Thymus (tissue), 11 donors: ENCODE measurements around the gene CDC14B. TPM values are rescaled to one million over a fixed set of nuclear protein-coding genes. Genes with fewer than 3 reads are reported as not detected.
"Not testable (repeated sequence)": the region's sequence is repeated elsewhere in the genome, so short reads cannot be mapped to it uniquely, and the experiment has no call there.

Experiments
- DNase-seq, 9 donors: peaks; one replicate each; pipeline ENCODE4 v3.0.0-alpha.2; 2013; ENCODE audit warnings: low spot score in 9 of 9, low read depth in 6 of 9, missing footprints in 1 of 9
- H3K27ac ChIP-seq, 2 donors: one replicate each; pipeline ENCODE4 v1.5.1; 2013; ENCODE audit warnings: control low read depth in 1 of 2, low read depth in 1 of 2, low read length in 1 of 2, mild to moderate bottlenecking in 1 of 2, moderate library complexity in 1 of 2
- H3K27me3 ChIP-seq, 2 donors: one replicate each; pipeline ENCODE4 v1.5.1; 2013; ENCODE audit warnings: low read length in 1 of 2; ENCODE audit not compliant: control insufficient read depth in 2 of 2, insufficient read depth in 1 of 2
- H3K36me3 ChIP-seq, 2 donors: one replicate each; pipeline ENCODE4 v1.5.1; 2013; ENCODE audit warnings: low read length in 1 of 2, mild to moderate bottlenecking in 1 of 2, moderate library complexity in 1 of 2; ENCODE audit not compliant: control insufficient read depth in 2 of 2, insufficient read depth in 2 of 2
- H3K4me1 ChIP-seq, 2 donors: one replicate each; pipeline ENCODE4 v1.5.1; 2013; ENCODE audit warnings: low read length in 2 of 2; ENCODE audit not compliant: control insufficient read depth in 2 of 2, insufficient read depth in 2 of 2
- H3K4me3 ChIP-seq, 2 donors: one replicate each; pipeline ENCODE4 v1.5.1; 2013; ENCODE audit warnings: low read length in 2 of 2, control low read depth in 1 of 2, mild to moderate bottlenecking in 1 of 2
- H3K9me3 ChIP-seq, 2 donors: one replicate each; pipeline ENCODE4 v1.5.1; 2013; ENCODE audit warnings: low read length in 1 of 2, mild to moderate bottlenecking in 1 of 2; ENCODE audit not compliant: control insufficient read depth in 2 of 2, insufficient read depth in 1 of 2
- WGBS: extraction: QIAGEN DNeasy Blood & Tissue Kit; methylation state at CpG from one replicate; pipeline ENCODE4 v1.1.7; 2013; 5-methylcytosine and 5-hydroxymethylcytosine counted together
- polyA plus RNA-seq: library from polyadenylated mRNA; stranded (reverse); fragments of 200-250 nt; gene quantifications from one replicate; pipeline ENCODE4 v1.2.3, GENCODE V29; 2013
- total RNA-seq: library from RNA; stranded (reverse); fragments of 120-200 nt; gene quantifications from one replicate; pipeline ENCODE4 v1.2.4, GENCODE V29; 2013
- donor health status: healthy.

CDC14B gene
- total and polyA plus RNA-seq, 2 donors = 4.8 to 6.7 TPM

DNA sequence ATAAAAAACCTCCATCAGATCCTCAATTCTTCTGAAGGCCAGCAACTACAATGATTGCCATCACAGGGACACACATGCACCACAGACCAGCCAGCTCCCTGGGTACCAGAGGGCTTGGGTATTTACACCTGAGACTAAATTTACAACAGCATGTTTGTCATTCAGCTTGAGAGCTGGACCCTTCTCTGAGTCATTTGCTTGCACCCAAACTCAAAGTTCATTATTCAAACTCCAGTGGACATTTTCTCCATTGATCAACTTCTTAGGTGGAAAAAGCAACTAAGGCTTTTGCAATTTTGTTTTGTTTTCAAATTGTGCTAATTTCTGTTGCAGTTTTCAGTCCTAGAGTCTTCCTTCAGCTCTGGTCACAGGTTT lies 116.3 kb downstream of the CDC14B start:
- not testable (repeated sequence) for H3K36me3 ChIP-seq, DNase-seq, H3K9me3 ChIP-seq, H3K27me3 ChIP-seq, H3K4me3 ChIP-seq, H3K4me1 ChIP-seq, H3K27ac ChIP-seq

DNA sequence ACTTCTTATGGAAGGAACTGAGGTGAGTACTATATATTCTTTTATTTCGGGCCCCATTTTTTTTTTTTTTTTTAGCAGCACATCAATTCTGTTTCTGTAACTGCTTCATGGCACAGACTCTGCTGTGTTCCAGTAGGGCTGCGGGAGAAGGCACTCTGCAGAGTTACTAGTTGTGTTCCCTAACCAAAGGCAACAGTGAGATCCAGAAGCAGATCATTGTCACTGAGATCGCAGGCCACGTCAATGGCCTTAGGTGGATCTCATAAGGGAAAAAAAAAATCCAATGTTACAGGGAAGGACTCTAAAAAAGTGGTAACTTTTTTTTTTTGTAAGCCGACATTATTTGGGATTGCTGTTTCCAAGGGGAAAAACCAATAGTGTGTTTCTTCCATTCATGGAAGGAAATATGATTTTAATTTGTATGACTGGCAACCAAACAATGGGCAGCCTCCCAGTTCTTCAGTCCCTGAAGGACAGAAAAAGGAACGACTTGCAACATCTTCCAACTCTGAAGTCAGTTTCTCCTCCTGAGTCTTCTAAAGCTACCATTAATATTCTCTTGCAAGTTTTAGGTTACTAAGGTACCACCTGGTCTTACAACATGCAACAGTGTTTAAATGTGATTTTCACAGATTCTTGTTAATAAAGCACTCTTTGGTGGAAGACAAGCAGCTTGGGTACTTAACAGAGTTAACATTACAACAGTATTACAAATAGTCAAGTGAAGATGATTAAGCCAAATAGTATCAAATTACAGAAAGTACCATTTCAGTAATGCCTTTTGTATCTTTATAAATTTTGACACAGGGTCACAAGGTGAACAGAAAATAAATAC lies 116.9 kb downstream of the CDC14B start:
- H3K9me3 ChIP-seq = no peaks in the 10 kb centered on the region
- H3K27ac ChIP-seq = peak overlapping the region in 1 of 2 donors; percentile 41
- no peaks in the 10 kb centered on the region for H3K4me1 ChIP-seq
- no peak overlapping the region for H3K4me3 ChIP-seq
- H3K36me3 ChIP-seq = no peaks in the 10 kb centered on the region
- H3K27me3 ChIP-seq = no peaks in the 10 kb centered on the region
- DNase-seq = no peak
- WGBS = 96% methylated on average over 6 of the region's 6 CpGs

DNA sequence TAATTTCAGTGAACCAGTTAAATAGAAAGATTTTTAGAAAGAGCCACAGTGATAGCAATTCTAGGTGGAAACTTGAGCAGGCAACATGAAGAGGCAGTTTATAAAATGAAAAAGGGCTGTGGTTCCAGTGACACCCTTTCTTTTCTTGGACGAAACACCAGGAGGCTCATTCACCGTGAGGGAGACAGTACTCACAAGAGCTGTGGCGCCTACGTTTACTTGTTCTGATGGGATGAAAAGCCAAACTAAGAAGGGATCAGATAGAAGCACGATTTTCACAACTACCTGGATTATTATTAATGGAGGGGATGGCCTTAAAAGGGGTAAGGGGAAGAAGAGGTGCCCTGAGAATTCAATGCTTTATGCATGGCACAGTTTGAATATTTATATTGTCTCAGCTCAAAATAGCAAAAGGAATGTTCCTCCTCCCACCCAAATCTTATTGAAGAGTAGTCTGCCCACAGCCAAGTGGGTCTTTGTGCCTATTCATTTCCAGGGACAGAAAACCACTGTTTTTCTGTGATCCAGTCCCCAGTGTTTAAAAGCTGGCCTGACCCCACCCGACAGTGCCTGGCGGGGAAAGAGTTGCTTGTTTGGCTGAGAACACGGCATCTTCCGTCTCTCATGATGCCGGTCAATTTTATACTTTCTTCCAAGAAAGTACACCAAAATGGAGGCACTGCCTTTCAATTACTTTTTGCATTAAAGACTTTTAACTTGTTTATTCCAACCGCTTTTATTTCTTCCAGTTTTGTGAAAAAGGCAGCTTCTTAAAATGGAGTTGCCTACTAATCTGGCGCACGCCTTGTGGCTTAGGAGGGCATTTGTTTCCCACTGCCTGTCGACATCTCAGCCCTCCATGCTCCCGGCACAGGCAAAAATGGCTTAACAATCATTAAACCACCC lies 117.8 kb downstream of the CDC14B start:
- no peaks in the 10 kb centered on the region for H3K9me3 ChIP-seq
- no peak overlapping the region for H3K27ac ChIP-seq
- H3K27me3 ChIP-seq = no peaks in the 10 kb centered on the region
- no peaks in the 10 kb centered on the region for H3K4me1 ChIP-seq
- H3K36me3 ChIP-seq = no peaks in the 10 kb centered on the region
- 97% methylated on average over 15 of the region's 15 CpGs for WGBS
- H3K4me3 ChIP-seq = no peak overlapping the region
- DNase-seq = no peak

DNA sequence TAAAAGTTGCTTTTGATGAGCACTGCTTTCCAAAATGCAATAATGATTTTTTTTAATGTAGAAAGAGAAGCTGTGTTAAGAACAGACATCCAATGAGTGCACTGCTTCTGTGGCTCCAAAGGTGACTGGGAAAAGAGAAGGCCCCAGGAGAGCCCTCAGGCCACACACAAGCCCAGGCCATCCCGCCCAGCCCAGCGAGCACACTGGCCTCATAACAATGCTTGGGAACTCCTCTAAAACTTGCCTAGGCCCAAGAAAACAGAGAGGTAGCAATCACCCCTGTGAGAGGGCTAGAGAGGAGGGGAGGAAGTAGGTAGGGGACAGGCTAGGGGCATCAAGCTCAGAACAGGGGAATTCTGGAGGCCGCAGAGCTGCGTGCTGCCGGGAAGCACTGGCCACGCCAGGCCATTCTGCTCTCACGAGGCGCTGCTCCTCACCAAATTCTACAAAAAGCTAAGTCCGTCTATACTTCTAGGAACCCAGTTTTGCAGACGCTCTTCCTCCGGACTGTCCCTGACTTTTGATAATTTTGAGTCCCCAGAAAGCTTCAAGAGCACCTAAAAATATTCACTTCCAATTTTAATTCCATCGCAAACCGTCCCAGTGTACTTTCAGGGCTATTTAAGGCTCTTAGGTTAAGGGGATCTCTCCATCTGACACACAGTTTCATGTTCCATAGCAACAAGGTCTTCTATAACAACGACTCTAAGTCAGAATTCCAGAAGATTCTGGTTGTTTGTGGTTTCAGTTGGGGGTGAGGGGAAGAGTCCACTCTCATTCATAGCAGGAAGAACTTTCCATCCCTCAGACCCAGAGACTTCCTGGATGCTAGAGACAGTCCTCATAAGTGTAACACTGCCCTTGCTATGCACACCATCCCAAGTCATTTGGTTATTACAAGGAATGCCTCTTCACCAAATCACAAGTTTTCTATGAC lies 118.7 kb downstream of the CDC14B start:
- H3K36me3 ChIP-seq = no peaks in the 10 kb centered on the region
- H3K27me3 ChIP-seq = no peaks in the 10 kb centered on the region
- no peak overlapping the region for H3K27ac ChIP-seq
- DNase-seq = no peak
- no peak overlapping the region for H3K4me3 ChIP-seq
- WGBS = 95% methylated on average over 14 of the region's 14 CpGs
- H3K9me3 ChIP-seq = no peaks in the 10 kb centered on the region
- no peaks in the 10 kb centered on the region for H3K4me1 ChIP-seq

DNA sequence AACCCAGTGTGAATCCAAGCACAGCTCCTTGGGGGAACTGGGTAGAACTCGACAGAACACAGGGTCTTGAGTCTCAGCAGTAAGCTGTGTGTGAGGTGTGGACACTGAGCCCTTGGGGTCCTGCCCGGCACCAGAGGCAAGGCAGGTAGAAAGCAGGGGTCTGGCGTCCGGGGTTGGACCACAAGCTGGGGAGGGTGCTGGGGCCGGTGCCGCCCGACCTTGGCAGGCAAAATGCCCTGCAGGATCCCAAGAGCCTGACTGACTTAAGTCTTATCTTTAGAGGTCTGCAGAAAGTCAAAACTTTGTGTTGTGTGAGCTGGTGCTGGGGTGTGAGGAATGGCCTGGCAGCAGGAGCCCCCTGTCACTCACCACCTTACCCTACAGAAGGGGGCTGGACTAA lies 120.4 kb downstream of the CDC14B start:
- no peaks in the 10 kb centered on the region for H3K4me1 ChIP-seq
- no peaks in the 10 kb centered on the region for H3K9me3 ChIP-seq
- H3K27me3 ChIP-seq = no peaks in the 10 kb centered on the region
- no peak overlapping the region for H3K4me3 ChIP-seq
- no peak overlapping the region for H3K27ac ChIP-seq
- 97% methylated on average over 7 of the region's 7 CpGs for WGBS
- H3K36me3 ChIP-seq = no peaks in the 10 kb centered on the region
- no peak for DNase-seq

DNA sequence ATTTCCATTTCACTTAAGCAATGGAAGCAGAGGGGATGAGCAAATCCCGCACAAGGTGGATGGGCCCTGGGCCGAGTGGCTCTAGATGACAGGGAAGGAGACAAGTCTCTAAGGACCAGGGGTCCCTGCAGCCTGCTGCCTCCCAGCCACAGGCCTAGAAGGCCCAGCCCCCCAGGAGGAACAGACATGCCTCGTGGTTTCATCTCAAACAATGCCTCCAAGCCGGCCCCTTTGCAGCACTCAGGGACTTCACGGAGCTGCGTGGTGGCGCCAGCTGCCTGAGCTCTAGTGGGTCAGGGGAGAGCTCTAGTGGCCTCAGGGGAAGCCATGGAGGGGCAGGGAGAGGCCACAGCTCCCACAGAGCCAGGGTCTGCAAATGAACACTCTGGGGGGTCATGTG lies 120.8 kb downstream of the CDC14B start:
- no peak for DNase-seq
- 82% methylated on average over 7 of the region's 7 CpGs for WGBS
- H3K36me3 ChIP-seq = no peaks in the 10 kb centered on the region

DNA sequence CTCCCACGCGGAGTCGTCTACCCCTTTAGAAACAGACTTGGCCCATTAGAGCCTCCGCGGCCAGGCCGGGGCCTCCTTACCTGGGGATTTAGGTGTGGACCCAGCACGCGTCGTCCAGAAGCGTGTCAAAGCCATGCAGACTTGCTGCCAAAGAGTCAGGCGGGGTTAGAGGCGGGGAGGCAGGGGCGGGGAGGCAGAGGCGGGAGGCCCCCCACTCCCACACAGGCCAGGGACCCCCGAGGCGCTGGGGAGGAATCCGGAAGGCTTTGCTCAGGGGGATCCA lies 122.6 kb downstream of the CDC14B start:
- Histone ChIP-seq H3K27ac (no peak overlapping the region), H3K4me1 (peaks cover 0 to 10% of the 10 kb centered on the region in 2 donors), H3K27me3 (no peaks in the 10 kb centered on the region), H3K4me3 (no peak overlapping the region), H3K36me3 (no peaks in the 10 kb centered on the region), H3K9me3 (no peaks in the 10 kb centered on the region)
- 97% methylated on average over 17 of the region's 17 CpGs for WGBS
- DNase-seq = no peak

More for the DNA sequence above, 120.8 kb downstream of the CDC14B start:
- H3K27me3 ChIP-seq = no peaks in the 10 kb centered on the region
- peaks cover 0 to 2% of the 10 kb centered on the region in 2 donors for H3K4me1 ChIP-seq
- H3K27ac ChIP-seq = no peak overlapping the region
- H3K4me3 ChIP-seq = no peak overlapping the region
- no peaks in the 10 kb centered on the region for H3K9me3 ChIP-seq

DNA sequence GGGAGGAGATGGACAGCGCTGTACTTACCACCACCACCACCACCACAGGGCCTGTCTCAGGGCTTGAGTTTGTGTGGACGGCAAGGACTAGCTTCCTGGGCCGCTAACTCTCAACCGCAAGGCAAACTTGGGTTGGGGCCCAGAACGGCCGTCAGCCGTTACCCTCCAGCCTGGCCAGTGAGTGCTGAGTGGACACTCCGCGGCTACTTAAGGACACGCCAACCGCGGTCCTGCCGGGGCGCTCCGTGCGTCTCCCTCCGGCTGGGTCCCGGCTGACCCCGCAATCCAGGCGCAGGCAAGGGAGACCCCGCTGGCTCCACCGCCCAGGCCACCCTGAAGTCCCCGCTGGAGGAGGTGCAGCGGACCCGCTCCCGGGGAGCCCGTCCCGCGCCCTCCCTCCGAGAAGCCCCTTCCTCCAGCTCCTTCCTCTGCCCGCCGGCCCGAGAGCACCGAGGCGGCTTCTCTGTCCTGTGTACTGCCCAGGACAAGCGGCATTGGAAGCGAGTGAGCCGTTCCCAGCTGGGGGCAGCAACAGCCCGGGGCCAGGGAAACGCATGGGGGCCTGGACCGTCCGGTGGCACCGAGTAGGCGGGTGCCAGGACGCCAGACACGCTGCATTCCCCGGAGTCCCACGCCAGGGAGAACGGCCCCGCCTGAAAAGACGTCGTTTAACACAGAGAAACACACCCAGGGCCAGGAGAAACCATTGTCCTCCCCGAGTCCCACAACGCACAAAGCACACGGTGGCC lies 123.1 kb downstream of the CDC14B start:
- Histone ChIP-seq H3K9me3 (no peaks in the 10 kb centered on the region), H3K4me1 (peaks cover 0 to 15% of the 10 kb centered on the region in 2 donors), H3K27me3 (no peaks in the 10 kb centered on the region), H3K4me3 (no peak overlapping the region), H3K36me3 (no peaks in the 10 kb centered on the region), H3K27ac (no peak overlapping the region)
- DNase-seq = no peak
- 96% methylated on average over 55 of the region's 55 CpGs for WGBS
